BE2C (cell line): Measurements from ENCODE around the gene HIPK1.

Experiments
- DNase-seq: peaks from one replicate; pipeline ENCODE4 v3.0.0-alpha.2; 2020
- H3K27me3 ChIP-seq: fragments of 250-450 bp; sonication (Bioruptor Pico); 2 replicates; pipeline ENCODE4 v1.5.1; 2020; ENCODE audit warnings: mild to moderate bottlenecking
- H3K36me3 ChIP-seq: fragments of 250-450 bp; sonication (Bioruptor Pico); 2 replicates; pipeline ENCODE4 v1.5.1; 2020; ENCODE audit warnings: mild to moderate bottlenecking
- H3K4me1 ChIP-seq: fragments of 250-450 bp; sonication (Bioruptor Pico); 2 replicates; pipeline ENCODE4 v1.5.1; 2020
- H3K4me3 ChIP-seq: 2 replicates; pipeline ENCODE4 v1.5.1; 2011; ENCODE audit warnings: low read depth, low read length
- H3K9me3 ChIP-seq: fragments of 250-450 bp; sonication (Bioruptor Pico); 2 replicates; pipeline ENCODE4 v1.5.1; 2020
- TF ChIP-seq, protein P1 (sequence below): IDR thresholded peaks from 2 replicates; pipeline ENCODE4 v1.5.1; 2012; ENCODE audit warnings: mild to moderate bottlenecking, low read depth, low read length

The HIPK1 gene

DNA sequence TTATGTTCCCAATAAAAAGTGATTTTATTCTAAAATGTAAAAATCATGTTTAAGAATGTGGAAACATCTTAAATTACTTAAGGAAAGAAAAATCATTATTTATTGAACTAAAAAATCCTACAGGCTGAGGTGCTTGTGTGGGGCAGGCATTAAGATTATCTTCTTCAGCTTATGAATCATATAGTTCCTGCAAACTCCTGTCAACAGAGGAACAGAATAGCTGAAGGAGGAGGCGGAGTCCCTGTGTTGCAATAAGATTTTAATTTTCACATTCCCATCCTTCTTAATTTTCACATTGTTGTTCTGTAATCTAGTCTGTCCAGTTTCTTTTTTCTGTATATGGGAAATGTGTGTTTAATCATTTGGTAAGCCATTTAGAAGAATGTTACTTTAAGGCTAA lies 29.6 kb downstream of the HIPK1 start:
- no peaks in the 10 kb centered on the region for H3K4me1 ChIP-seq
- H3K4me3 ChIP-seq: no peak overlapping the region
- H3K36me3 ChIP-seq: peaks cover 20% of the 10 kb centered on the region
- TF ChIP-seq, protein P1, sequence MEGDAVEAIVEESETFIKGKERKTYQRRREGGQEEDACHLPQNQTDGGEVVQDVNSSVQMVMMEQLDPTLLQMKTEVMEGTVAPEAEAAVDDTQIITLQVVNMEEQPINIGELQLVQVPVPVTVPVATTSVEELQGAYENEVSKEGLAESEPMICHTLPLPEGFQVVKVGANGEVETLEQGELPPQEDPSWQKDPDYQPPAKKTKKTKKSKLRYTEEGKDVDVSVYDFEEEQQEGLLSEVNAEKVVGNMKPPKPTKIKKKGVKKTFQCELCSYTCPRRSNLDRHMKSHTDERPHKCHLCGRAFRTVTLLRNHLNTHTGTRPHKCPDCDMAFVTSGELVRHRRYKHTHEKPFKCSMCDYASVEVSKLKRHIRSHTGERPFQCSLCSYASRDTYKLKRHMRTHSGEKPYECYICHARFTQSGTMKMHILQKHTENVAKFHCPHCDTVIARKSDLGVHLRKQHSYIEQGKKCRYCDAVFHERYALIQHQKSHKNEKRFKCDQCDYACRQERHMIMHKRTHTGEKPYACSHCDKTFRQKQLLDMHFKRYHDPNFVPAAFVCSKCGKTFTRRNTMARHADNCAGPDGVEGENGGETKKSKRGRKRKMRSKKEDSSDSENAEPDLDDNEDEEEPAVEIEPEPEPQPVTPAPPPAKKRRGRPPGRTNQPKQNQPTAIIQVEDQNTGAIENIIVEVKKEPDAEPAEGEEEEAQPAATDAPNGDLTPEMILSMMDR: no peak
- H3K27me3 ChIP-seq: no peaks in the 10 kb centered on the region
- no peaks in the 10 kb centered on the region for H3K9me3 ChIP-seq
- DNase-seq: no peak

DNA sequence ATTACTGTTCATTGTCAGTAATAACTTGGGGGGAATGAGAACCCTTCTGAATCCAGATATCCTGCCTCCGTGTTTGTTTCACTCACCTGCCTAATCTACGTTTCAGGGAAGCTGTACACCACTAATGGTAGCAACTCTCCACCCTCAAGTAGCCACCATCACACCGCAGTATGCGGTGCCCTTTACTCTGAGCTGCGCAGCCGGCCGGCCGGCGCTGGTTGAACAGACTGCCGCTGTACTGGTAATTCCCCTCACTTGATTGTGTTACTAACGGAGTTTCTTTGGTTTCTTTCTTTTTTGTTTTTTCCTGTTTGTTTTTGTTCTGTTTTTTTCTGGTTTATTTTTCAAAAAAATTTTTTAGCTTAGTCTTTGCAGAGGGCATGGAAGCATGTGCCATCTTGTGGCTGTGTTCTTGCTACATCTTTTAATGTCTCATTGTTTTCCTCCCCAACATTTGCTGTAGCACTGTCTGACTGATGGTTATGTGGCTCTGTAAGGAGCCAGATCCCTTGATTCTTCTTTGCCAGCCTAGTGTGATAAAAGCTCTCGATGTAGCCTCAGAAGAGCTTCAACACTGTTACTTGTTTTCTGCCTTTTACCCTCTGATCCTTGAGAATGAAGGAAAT lies 34.3 kb downstream of the HIPK1 start:
- Histone ChIP-seq H3K9me3 (no peaks in the 10 kb centered on the region), H3K27me3 (no peaks in the 10 kb centered on the region), H3K4me3 (no peak overlapping the region), H3K36me3 (peaks cover 44% of the 10 kb centered on the region), H3K4me1 (no peaks in the 10 kb centered on the region)
- DNase-seq: no peak
- TF ChIP-seq, protein P1: no peak

DNA sequence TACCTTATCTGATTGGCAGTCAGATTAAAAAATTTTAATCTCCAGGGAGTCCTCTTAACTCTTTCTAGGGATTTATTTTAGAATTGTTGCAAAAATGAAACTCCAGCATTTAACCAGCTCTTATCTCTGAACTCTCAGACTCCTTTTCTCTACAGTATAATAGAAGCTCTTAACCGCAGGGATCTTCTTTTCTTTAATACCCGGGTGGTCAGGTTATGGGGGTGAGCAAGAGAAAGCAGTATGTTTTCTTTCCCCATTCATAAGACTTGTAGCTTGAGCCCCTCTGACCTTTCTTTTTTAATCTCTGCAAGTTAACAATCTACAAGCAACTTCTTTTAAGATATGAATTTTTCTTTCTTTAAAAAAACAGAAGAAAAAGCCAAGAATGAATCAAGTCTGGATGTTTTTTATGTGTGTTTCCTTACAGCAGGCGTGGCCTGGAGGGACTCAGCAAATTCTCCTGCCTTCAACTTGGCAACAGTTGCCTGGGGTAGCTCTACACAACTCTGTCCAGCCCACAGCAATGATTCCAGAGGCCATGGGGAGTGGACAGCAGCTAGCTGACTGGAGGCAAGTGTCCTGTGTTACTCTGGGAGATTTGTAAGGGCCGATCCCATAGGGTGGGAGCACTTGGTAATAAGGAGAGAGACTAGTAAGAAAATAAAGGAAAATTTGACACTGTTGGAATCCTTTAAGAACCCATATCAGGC lies 36.7 kb downstream of the HIPK1 start:
- TF ChIP-seq, protein P1: no peak
- Histone ChIP-seq H3K27me3 (no peaks in the 10 kb centered on the region), H3K36me3 (peaks cover 62% of the 10 kb centered on the region), H3K4me1 (no peaks in the 10 kb centered on the region), H3K9me3 (no peaks in the 10 kb centered on the region), H3K4me3 (no peak overlapping the region)
- no peak for DNase-seq

DNA sequence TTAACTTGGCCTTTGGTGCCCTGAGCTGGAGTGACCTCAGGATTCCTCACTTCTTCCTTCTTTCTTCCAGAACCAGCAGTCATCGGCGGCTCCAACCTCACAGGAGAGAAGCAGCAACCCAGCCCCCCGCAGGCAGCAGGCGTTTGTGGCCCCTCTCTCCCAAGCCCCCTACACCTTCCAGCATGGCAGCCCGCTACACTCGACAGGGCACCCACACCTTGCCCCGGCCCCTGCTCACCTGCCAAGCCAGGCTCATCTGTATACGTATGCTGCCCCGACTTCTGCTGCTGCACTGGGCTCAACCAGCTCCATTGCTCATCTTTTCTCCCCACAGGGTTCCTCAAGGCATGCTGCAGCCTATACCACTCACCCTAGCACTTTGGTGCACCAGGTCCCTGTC lies 43.8 kb downstream of the HIPK1 start:
- TF ChIP-seq, protein P1: no peak
- peaks cover 45% of the 10 kb centered on the region for H3K36me3 ChIP-seq

DNA sequence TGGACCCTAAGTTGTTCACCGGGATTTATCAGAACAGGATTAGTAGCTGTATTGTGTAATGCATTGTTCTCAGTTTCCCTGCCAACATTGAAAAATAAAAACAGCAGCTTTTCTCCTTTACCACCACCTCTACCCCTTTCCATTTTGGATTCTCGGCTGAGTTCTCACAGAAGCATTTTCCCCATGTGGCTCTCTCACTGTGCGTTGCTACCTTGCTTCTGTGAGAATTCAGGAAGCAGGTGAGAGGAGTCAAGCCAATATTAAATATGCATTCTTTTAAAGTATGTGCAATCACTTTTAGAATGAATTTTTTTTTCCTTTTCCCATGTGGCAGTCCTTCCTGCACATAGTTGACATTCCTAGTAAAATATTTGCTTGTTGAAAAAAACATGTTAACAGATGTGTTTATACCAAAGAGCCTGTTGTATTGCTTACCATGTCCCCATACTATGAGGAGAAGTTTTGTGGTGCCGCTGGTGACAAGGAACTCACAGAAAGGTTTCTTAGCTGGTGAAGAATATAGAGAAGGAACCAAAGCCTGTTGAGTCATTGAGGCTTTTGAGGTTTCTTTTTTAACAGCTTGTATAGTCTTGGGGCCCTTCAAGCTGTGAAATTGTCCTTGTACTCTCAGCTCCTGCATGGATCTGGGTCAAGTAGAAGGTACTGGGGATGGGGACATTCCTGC lies 46.2 kb downstream of the HIPK1 start:
- Histone ChIP-seq H3K4me1 (peaks cover 10% of the 10 kb centered on the region), H3K27me3 (no peaks in the 10 kb centered on the region), H3K9me3 (no peaks in the 10 kb centered on the region), H3K4me3 (no peak overlapping the region), H3K36me3 (peaks cover 22% of the 10 kb centered on the region)
- TF ChIP-seq, protein P1: no peak
- no peak for DNase-seq

More for the DNA sequence above, 43.8 kb downstream of the HIPK1 start:
- no peak overlapping the region for H3K4me3 ChIP-seq
- no peaks in the 10 kb centered on the region for H3K9me3 ChIP-seq
- DNase-seq: no peak
- no peaks in the 10 kb centered on the region for H3K4me1 ChIP-seq
- no peaks in the 10 kb centered on the region for H3K27me3 ChIP-seq
